Right atrium auricular region (tissue), 2 donors: ENCODE measurements around the gene MARK2. TPM values are rescaled to one million over a fixed set of nuclear protein-coding genes. Genes with fewer than 3 reads are reported as not detected.

Source experiments
- DNase-seq: peaks from one replicate; pipeline ENCODE4 v3.0.0-alpha.2; 2019; ENCODE audit warnings: low spot score
- H3K27ac ChIP-seq, 2 donors: fragments of 200-600 bp; sonication (generic); 1 replicate in 1 of 2; 2 replicates in 1 of 2; pipeline ENCODE4 v1.5.1; 2016 to 2019
- H3K27me3 ChIP-seq, 2 donors: fragments of 200-600 bp; sonication (generic); one replicate each; pipeline versions ENCODE4 v1.5.1 to v1.6.0; 2017 to 2019
- H3K36me3 ChIP-seq: fragments of 200-600 bp; sonication (generic); one replicate; pipeline ENCODE4 v1.5.1; 2016
- H3K4me1 ChIP-seq, 2 donors: fragments of 200-600 bp; sonication (generic); one replicate each; pipeline versions ENCODE4 v1.5.1 to v1.6.0; 2017 to 2019
- H3K4me3 ChIP-seq, 2 donors: fragments of 200-600 bp; sonication (generic); 1 replicate in 1 of 2; 2 replicates in 1 of 2; pipeline ENCODE4 v1.5.1; 2017 to 2019; ENCODE audit warnings: mild to moderate bottlenecking in 1 of 2, moderate library complexity in 1 of 2
- H3K9me3 ChIP-seq, 2 donors: fragments of 200-600 bp; sonication (generic); one replicate each; pipeline ENCODE4 v1.5.1; 2019
- CTCF ChIP-seq, 2 donors: fragments of 200-600 bp; sonication (generic); IDR thresholded peaks; one replicate each; pipeline ENCODE4 v1.5.1; 2019; ENCODE audit warnings: antibody characterized with exemption in 2 of 2
- total RNA-seq, 2 donors: library from RNA; depleted of rRNA; stranded (reverse); fragments of >200 nt; gene quantifications; one replicate each; pipeline ENCODE4 v1.1.0, GENCODE V29; 2016

MARK2 gene
- total RNA-seq, 2 donors from 2014 or later = 29.3 to 31.5 TPM

- H3K9me3 ChIP-seq = no peaks in the 10 kb centered on the region
- H3K4me1 ChIP-seq = peaks cover 0 to 87% of the 10 kb centered on the region in 2 donors
- H3K27me3 ChIP-seq = no peaks in the 10 kb centered on the region
- DNase-seq = no peak
- TF ChIP-seq CTCF (IDR thresholded peaks at IDR 0.05) = no peak
- H3K27ac ChIP-seq = peak overlapping the region in 1 of 2 donors; percentile 46
- no peak overlapping the region for H3K4me3 ChIP-seq
- no peaks in the 10 kb centered on the region for H3K36me3 ChIP-seq
Measured at GRCh38 chr11:63869171-63869591, 30.3 kb downstream of the MARK2 start.

DNA sequence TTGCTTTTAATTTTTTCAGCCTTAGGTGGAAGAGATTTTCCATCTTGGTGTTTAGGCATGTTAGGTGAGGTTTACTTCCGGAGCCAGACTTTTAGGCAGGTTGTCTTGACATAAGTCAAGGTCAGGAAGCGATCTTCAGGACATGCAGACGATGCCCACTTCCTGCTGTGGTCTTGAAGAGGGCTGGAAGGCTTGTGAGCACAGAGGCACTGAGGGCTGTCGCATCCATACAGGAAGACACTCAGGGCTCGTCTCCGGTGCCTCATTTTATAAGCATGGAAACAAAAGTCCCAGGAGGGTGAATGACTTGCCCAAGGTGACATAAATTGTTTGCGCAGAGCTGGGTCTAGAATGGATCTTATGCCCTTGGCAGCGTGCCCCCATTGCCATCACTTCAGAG is 30.8 kb downstream of the MARK2 start:
- TF ChIP-seq CTCF (IDR thresholded peaks at IDR 0.05) = no peak
- no peak for DNase-seq
- no peak overlapping the region for H3K27ac ChIP-seq
- no peak overlapping the region for H3K4me3 ChIP-seq
- no peaks in the 10 kb centered on the region for H3K27me3 ChIP-seq
- H3K36me3 ChIP-seq = no peaks in the 10 kb centered on the region
- H3K4me1 ChIP-seq = peaks cover 0 to 92% of the 10 kb centered on the region in 2 donors
- H3K9me3 ChIP-seq = no peaks in the 10 kb centered on the region

DNA sequence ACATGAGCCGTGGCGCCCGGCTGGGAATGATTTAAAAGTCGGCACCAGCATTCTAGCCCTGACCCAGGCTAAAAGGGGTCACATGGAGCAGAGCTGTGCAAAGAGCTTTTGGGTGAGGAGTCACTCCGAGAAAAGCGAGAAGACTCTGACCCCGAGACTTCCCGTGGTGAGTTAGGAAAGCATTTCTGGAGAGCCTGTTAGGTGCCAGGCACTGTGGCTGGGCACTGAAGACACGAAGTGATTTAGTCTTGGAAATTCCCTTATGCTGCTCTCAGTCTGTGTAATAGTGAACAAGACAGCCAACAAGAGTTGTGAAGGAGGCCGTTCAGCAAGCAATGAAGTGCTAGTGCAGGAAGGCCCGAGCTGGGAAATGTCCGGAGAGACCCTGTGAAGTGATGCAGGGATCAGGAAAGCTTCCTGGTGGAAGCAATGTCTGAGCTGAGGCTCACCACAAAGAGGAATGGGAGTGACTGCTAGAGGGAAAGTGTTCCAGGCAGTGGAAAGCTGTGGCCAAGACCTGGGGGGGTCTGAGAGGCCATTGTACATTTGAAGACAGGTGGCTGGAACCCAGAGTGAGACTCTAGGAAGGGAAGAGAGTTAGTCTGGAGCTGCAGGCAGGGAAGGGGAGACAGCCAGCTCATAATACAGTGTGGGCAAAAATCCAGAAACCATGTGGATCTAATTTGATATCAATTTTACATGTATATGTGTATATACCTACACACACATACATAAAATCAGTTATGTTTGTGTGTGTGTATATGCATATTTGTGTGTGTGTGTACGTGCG is 31.6 kb downstream of the MARK2 start:
- H3K27me3 ChIP-seq = no peaks in the 10 kb centered on the region
- no peaks in the 10 kb centered on the region for H3K9me3 ChIP-seq
- H3K4me3 ChIP-seq = no peak overlapping the region
- H3K36me3 ChIP-seq = no peaks in the 10 kb centered on the region
- peaks cover 0 to 94% of the 10 kb centered on the region in 2 donors for H3K4me1 ChIP-seq
- H3K27ac ChIP-seq = peak overlapping the region; percentile 35 to 45
- no peak for DNase-seq
- no peak for TF ChIP-seq CTCF (IDR thresholded peaks at IDR 0.05)

GRCh38 chr11:63871962-63872799 is 33.3 kb downstream of the MARK2 start:
- Histone ChIP-seq H3K9me3 (no peaks in the 10 kb centered on the region), H3K27ac (peak overlapping the region; percentile 71 to 83), H3K36me3 (no peaks in the 10 kb centered on the region), H3K27me3 (no peaks in the 10 kb centered on the region), H3K4me1 (peaks cover 0 to 88% of the 10 kb centered on the region in 2 donors), H3K4me3 (no peak overlapping the region)
- DNase-seq = peak; percentile 94
- TF ChIP-seq CTCF (IDR thresholded peaks at IDR 0.05) = peak; percentile 41 to 65

- TF ChIP-seq CTCF (IDR thresholded peaks at IDR 0.05) = no peak
- no peak for DNase-seq
Measured at GRCh38 chr11:63872800-63873197, 33.9 kb downstream of the MARK2 start.

More at GRCh38 chr11:63872800-63873197, 33.9 kb downstream of the MARK2 start:
- H3K4me1 ChIP-seq = peaks cover 0 to 91% of the 10 kb centered on the region in 2 donors
- H3K36me3 ChIP-seq = no peaks in the 10 kb centered on the region
- no peaks in the 10 kb centered on the region for H3K9me3 ChIP-seq
- H3K27me3 ChIP-seq = no peaks in the 10 kb centered on the region
- peak overlapping the region; percentile 71 to 83 for H3K27ac ChIP-seq
- no peak overlapping the region for H3K4me3 ChIP-seq
